Astrocyte of the cerebellum (primary cell): ENCODE data around the gene GRID1.

Experiments
- DNase-seq: peaks from one replicate; pipeline ENCODE4 v3.0.0-alpha.2; 2011; ENCODE audit warnings: low read depth
- H3K4me3 ChIP-seq: 2 replicates; pipeline ENCODE4 v1.5.1; 2011; ENCODE audit warnings: mild to moderate bottlenecking, low read depth, low read length, moderate library complexity
- in situ Hi-C: cut with HindIII; loops from 2 replicates; pipeline ENCODE4 v1.10.0; 2017; ENCODE audit warnings: low sequenced_read_pairs
- TF ChIP-seq, protein P1 (sequence below): IDR thresholded peaks from 2 replicates; pipeline ENCODE4 v1.5.1; 2012; ENCODE audit warnings: low read length, low read depth, moderate library complexity, mild to moderate bottlenecking; ENCODE audit errors: missing control alignments

The GRID1 gene

DNA sequence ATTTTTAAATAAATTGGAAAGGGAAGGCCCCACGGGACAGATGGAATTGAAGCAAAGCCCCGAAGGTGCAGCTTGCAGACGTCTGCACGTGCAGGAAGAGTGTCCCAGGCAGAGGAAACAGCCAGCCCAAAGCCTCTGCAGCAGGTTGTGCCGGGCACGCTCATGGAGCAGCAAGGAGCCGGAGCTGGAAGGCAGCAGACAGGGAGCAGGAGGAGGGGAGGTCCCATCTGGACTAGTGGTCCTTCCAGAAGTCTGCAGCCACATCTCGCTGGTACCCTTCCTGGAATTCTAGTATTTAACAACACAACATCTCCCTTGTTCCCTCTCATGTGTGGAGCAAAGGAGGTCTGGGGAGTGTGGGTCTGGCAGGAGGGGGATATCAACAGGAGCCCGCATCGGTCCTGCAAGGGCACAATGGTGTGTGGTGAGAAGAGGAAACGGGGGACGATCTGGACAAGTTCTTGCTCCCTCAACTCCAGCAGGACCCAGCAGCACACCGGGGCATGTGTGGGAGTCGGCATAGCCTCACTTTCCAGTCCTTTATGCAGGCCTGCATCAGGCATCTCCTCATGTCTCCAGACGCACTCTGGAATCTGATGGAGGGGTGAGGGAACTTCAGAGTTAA lies 169.3 kb downstream of the GRID1 start:
- H3K4me3 ChIP-seq: no peak overlapping the region
- in situ Hi-C loops: no loop called here
- DNase-seq: no peak
- TF ChIP-seq, protein P1, sequence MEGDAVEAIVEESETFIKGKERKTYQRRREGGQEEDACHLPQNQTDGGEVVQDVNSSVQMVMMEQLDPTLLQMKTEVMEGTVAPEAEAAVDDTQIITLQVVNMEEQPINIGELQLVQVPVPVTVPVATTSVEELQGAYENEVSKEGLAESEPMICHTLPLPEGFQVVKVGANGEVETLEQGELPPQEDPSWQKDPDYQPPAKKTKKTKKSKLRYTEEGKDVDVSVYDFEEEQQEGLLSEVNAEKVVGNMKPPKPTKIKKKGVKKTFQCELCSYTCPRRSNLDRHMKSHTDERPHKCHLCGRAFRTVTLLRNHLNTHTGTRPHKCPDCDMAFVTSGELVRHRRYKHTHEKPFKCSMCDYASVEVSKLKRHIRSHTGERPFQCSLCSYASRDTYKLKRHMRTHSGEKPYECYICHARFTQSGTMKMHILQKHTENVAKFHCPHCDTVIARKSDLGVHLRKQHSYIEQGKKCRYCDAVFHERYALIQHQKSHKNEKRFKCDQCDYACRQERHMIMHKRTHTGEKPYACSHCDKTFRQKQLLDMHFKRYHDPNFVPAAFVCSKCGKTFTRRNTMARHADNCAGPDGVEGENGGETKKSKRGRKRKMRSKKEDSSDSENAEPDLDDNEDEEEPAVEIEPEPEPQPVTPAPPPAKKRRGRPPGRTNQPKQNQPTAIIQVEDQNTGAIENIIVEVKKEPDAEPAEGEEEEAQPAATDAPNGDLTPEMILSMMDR: no peak

DNA sequence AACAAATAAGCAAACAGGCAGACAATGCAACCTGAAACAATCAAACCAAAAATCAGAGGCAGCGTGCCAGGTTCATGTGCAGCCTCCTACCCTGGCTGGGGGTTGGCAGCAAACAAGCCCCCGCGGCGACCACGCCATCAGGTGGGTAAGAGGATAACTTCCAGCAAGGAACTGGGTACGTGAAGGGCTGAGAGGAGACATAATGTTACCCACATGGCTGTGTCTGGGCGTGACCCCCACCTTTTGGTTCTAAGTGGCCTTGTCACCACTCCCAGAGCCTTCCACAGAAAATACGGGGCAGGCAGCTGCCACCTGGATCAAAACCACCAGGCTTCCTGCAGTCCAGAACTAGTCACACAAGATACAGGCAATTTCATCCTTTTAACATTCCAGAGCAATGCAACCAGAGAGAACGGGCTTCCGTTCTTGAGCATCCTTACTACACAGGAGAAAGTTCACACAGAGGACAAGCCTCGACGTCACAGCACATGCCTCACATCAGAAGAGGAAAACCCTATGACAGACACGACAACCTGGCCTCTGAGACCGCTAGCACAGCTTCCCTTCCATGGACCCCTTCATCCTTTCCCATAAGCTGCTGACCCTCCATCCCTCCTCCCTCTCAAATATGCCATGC lies 171.0 kb downstream of the GRID1 start:
- no peak for DNase-seq
- in situ Hi-C loops: no loop called here
- TF ChIP-seq, protein P1: no peak
- H3K4me3 ChIP-seq: no peak overlapping the region

DNA sequence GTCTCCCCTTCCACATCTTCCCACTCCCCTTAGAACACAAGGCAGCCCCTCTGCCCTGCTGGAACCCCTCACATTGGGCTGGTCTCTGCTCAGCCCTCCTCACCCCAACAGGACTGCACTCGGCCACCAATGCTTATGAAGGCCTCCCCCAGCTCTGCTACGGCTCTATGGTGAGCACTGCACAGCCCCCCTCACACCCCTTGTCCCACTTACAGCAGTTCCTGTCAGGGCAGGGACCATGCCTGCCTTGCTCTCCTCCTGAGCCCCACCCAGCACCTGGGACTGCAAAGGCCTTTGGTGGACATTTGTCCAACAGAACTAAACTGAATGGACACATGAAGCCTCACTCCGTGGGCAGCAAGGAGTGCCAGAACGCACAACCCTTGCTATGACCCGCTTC lies 171.9 kb downstream of the GRID1 start:
- TF ChIP-seq, protein P1: no peak
- no peak for DNase-seq
- in situ Hi-C loops: no loop called here
- H3K4me3 ChIP-seq: no peak overlapping the region

DNA sequence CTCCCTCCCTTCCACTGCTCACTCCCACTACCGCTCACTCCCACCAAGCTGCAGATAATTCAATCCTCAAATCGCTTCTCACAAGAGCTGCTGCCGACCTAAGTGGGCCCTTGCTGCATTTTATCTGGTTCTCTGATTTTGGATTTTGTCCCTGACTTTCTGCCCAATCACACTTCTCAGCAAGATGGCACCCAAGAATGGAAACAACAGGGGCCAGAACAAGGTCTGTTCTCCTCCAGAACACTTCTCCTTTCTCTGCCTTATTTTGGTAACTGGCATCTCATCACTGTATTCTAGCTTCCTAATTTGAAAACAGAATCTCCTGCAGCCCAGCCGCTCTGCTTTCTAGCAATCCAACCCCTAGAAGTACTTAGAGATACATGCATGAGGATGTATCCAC lies 172.8 kb downstream of the GRID1 start:
- no peak for DNase-seq
- H3K4me3 ChIP-seq: no peak overlapping the region
- in situ Hi-C loops: no loop called here
- TF ChIP-seq, protein P1: no peak

DNA sequence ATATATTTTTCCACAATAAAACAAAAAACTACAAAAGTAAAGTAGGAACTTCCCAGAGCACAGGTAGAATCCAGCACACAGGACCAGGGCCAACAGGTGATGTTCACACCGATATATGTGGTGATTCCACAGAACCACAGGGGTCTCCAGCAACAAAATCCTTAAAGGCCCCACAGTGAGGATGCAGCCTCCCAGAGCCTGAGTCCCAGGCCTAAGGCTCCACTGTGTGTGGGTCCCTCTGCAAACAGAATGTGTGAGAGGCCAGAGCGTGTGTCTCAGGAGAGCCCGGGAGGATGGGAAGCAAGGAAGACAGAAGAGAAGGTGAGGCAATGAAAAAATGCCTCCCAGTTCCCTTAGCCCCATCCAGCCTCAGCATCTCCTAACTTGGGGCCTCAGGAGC lies 173.9 kb downstream of the GRID1 start:
- DNase-seq: no peak
- in situ Hi-C loops: no loop called here

DNA sequence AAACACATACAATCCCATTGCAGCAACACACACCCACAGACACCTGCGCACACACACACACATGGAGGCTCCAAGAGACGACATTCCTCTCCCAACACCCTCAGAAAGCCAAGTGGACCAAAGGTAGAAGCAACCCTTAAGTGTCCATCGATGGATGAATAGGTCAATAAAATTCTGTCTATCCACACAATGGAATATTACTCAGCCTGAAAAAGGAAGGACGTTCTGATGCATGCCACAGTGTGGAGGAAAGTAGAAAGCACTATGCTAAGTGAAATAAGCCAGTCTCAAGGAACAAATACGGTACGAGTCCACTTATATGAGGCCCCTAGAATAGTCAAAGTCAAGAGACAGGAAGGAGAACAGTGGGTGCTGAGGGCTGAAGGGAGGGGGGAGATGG lies 174.4 kb downstream of the GRID1 start:
- TF ChIP-seq, protein P1: no peak
- no peak overlapping the region for H3K4me3 ChIP-seq
- DNase-seq: no peak
- in situ Hi-C loops: no loop called here

More for the DNA sequence above, 173.9 kb downstream of the GRID1 start:
- TF ChIP-seq, protein P1: no peak
- H3K4me3 ChIP-seq: no peak overlapping the region
